Measurements from ENCODE around the gene PTPRO. TPM values are rescaled to one million over a fixed set of nuclear protein-coding genes. Genes with fewer than 3 reads are reported as not detected.

PTPRO gene
- polyA plus RNA-seq, 4 donors, result 0.78 to 6.7 (median 1.3) TPM

DNA sequence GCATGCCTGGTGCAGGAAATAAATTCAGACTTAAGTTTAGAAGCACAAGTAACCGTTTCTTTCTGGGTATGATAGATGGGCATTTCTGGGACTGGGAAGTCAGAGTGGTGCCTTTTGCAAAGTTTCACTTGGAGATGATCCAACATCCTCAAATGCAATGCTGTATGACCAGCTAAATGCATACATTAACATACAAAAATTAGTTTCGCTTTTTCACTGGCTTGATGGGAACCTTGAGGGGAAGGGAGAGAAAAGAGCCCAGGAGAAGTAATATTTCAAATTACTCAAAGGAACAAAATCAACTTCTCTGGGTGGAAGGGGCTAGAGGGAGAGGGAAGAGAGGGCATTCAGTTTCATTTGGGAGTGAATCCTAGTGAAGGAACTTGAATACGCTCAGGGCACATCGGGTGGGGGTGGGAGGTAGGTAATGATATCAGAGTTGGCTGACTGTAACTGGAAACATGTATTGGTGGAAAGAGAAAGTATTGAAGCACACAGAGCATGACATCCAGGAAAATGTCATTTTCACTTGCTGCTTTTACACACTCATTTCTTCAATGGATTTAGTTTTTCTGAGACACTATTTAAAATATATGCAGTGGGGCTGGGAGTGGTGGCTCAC lies 175.5 kb downstream of the PTPRO start:
- FAIRE-seq (no peak), DNase-seq (peak in 1 of 2 donors; percentile 18)
- Histone ChIP-seq H3K27ac (ENCODE audit: low read depth in 1 of 3, low read length in 2 of 3) (no peak overlapping the region), H3K4me1 (ENCODE audit: control insufficient read depth in 3 of 3, insufficient read depth in 2 of 3, low read depth in 1 of 3, low read length in 2 of 3) (no peaks in the 10 kb centered on the region), H3K27me3 (ENCODE audit: control insufficient read depth in 3 of 3, insufficient read depth in 3 of 3, low read length in 3 of 3) (no peaks in the 10 kb centered on the region), H3K36me3 (ENCODE audit: control insufficient read depth in 3 of 3, insufficient read depth in 2 of 3, low read depth in 1 of 3, low read length in 3 of 3) (no peaks in the 10 kb centered on the region), H3K4me3 (ENCODE audit: low read depth in 1 of 3, low read length in 3 of 3) (no peak overlapping the region), H3K9me3 (ENCODE audit: control insufficient read depth in 2 of 2, insufficient read depth in 1 of 2, low read depth in 1 of 2, low read length in 1 of 2) (no peaks in the 10 kb centered on the region)
- 23 to 55% (median 36%) methylated on average over 4 of the region's 4 CpGs for WGBS, 3 donors

DNA sequence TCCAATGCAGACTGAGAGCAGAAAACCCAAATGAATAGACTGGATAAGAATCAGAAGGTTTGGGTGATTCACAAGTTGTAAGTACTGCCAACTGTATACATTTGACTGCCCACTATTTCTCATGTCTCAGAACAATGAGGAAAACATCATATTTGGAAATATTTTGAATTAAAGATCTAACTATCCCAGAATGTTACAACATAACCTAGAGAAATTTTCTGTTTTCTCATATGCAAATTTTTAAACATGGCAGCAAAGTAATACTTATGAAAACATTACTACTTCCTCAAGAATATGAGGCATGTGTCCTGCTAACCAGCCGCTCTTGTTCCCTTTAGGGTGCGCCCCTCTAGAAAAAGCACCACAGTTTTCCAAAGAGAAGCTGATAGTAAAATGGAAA lies 179.9 kb downstream of the PTPRO start:
- no peak overlapping the region for H3K27ac ChIP-seq (ENCODE audit: low read depth in 1 of 3, low read length in 2 of 3)
- no peaks in the 10 kb centered on the region for H3K4me1 ChIP-seq (ENCODE audit: control insufficient read depth in 3 of 3, insufficient read depth in 2 of 3, low read depth in 1 of 3, low read length in 2 of 3)
- 43 to 50% (median 45%) methylated on average over 2 of the region's 2 CpGs for WGBS, 3 donors
- no peaks in the 10 kb centered on the region for H3K27me3 ChIP-seq (ENCODE audit: control insufficient read depth in 3 of 3, insufficient read depth in 3 of 3, low read length in 3 of 3)
- no peak for DNase-seq
- no peaks in the 10 kb centered on the region for H3K9me3 ChIP-seq (ENCODE audit: control insufficient read depth in 2 of 2, insufficient read depth in 1 of 2, low read depth in 1 of 2, low read length in 1 of 2)
- no peak overlapping the region for H3K4me3 ChIP-seq (ENCODE audit: low read depth in 1 of 3, low read length in 3 of 3)
- FAIRE-seq, result no peak
- H3K36me3 ChIP-seq (ENCODE audit: control insufficient read depth in 3 of 3, insufficient read depth in 2 of 3, low read depth in 1 of 3, low read length in 3 of 3), result no peaks in the 10 kb centered on the region

GRCh38 chr12:15505616-15506015 lies 183.3 kb downstream of the PTPRO start:
- Histone ChIP-seq H3K4me1 (ENCODE audit: control insufficient read depth in 3 of 3, insufficient read depth in 2 of 3, low read depth in 1 of 3, low read length in 2 of 3) (no peaks in the 10 kb centered on the region), H3K9me3 (ENCODE audit: control insufficient read depth in 2 of 2, insufficient read depth in 1 of 2, low read depth in 1 of 2, low read length in 1 of 2) (no peaks in the 10 kb centered on the region), H3K27me3 (ENCODE audit: control insufficient read depth in 3 of 3, insufficient read depth in 3 of 3, low read length in 3 of 3) (no peaks in the 10 kb centered on the region), H3K27ac (ENCODE audit: low read depth in 1 of 3, low read length in 2 of 3) (no peak overlapping the region), H3K36me3 (ENCODE audit: control insufficient read depth in 3 of 3, insufficient read depth in 2 of 3, low read depth in 1 of 3, low read length in 3 of 3) (no peaks in the 10 kb centered on the region), H3K4me3 (ENCODE audit: low read depth in 1 of 3, low read length in 3 of 3) (no peak overlapping the region)
- FAIRE-seq (no peak), DNase-seq (no peak)
- 79 to 87% (median 81%) methylated on average over 4 of the region's 4 CpGs for WGBS, 3 donors

DNA sequence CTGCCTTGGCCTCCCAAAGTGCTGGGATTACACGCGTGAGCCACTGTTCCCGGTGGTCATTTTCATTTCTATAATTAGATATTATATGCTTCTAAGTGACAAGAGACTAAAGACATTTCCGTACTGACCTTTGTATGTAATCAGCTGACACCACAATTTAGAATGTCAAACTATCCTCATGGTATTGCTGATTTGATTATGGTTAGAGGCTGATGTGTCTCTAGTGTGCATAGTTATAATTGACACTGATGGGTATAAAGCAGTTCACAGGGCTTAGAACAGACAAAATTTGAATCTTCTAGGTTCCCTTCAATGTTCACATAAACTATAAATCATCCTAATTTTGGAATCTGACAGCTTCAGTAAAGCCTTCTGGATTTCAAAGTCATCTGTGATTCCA lies 192.7 kb downstream of the PTPRO start:
- Histone ChIP-seq H3K27me3 (ENCODE audit: control insufficient read depth in 3 of 3, insufficient read depth in 3 of 3, low read length in 3 of 3) (no peaks in the 10 kb centered on the region), H3K27ac (ENCODE audit: low read depth in 1 of 3, low read length in 2 of 3) (no peak overlapping the region), H3K36me3 (ENCODE audit: control insufficient read depth in 3 of 3, insufficient read depth in 2 of 3, low read depth in 1 of 3, low read length in 3 of 3) (no peaks in the 10 kb centered on the region), H3K9me3 (ENCODE audit: control insufficient read depth in 2 of 2, insufficient read depth in 1 of 2, low read depth in 1 of 2, low read length in 1 of 2) (no peaks in the 10 kb centered on the region), H3K4me1 (ENCODE audit: control insufficient read depth in 3 of 3, insufficient read depth in 2 of 3, low read depth in 1 of 3, low read length in 2 of 3) (no peaks in the 10 kb centered on the region), H3K4me3 (ENCODE audit: low read depth in 1 of 3, low read length in 3 of 3) (no peak overlapping the region)
- FAIRE-seq, result no peak
- DNase-seq, result no peak
- 44 to 66% (median 54%) methylated on average over 4 of the region's 4 CpGs for WGBS, 3 donors

DNA sequence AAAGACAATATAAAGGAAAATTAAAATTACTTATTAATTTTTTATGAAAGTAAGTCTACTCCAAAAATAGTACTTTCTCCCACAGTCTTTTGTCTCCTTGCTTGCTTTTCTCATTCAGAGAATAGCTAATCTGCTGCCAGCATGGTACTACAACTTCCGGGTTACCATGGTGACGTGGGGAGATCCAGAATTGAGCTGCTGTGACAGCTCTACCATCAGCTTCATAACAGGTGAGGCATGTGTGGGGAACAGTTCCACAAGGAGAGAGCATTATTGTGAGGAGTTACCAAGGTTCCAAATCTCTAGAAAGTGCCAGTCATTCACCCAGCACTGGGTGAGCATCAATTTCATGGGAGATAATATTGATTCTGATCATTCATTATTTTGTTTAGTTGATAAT lies 197.8 kb downstream of the PTPRO start:
- no peaks in the 10 kb centered on the region for H3K27me3 ChIP-seq (ENCODE audit: control insufficient read depth in 3 of 3, insufficient read depth in 3 of 3, low read length in 3 of 3)
- H3K9me3 ChIP-seq (ENCODE audit: control insufficient read depth in 2 of 2, insufficient read depth in 1 of 2, low read depth in 1 of 2, low read length in 1 of 2), result no peaks in the 10 kb centered on the region
- H3K4me3 ChIP-seq (ENCODE audit: low read depth in 1 of 3, low read length in 3 of 3), result no peak overlapping the region
- no peaks in the 10 kb centered on the region for H3K4me1 ChIP-seq (ENCODE audit: control insufficient read depth in 3 of 3, insufficient read depth in 2 of 3, low read depth in 1 of 3, low read length in 2 of 3)
- no peak for DNase-seq
- no peaks in the 10 kb centered on the region for H3K36me3 ChIP-seq (ENCODE audit: control insufficient read depth in 3 of 3, insufficient read depth in 2 of 3, low read depth in 1 of 3, low read length in 3 of 3)
- FAIRE-seq, result no peak
- WGBS, 3 donors, result 80 to 95% (median 81%) methylated on average over 2 of the region's 2 CpGs
- no peak overlapping the region for H3K27ac ChIP-seq (ENCODE audit: low read depth in 1 of 3, low read length in 2 of 3)

- H3K27me3 ChIP-seq (ENCODE audit: control insufficient read depth in 3 of 3, insufficient read depth in 3 of 3, low read length in 3 of 3), result no peaks in the 10 kb centered on the region
- H3K27ac ChIP-seq (ENCODE audit: low read depth in 1 of 3, low read length in 2 of 3), result no peak overlapping the region
- H3K9me3 ChIP-seq (ENCODE audit: control insufficient read depth in 2 of 2, insufficient read depth in 1 of 2, low read depth in 1 of 2, low read length in 1 of 2), result no peaks in the 10 kb centered on the region
- 42 to 78% (median 58%) methylated on average over 6 of the region's 6 CpGs for WGBS, 3 donors
- FAIRE-seq (no peak), DNase-seq (no peak)
- no peaks in the 10 kb centered on the region for H3K36me3 ChIP-seq (ENCODE audit: control insufficient read depth in 3 of 3, insufficient read depth in 2 of 3, low read depth in 1 of 3, low read length in 3 of 3)
- no peaks in the 10 kb centered on the region for H3K4me1 ChIP-seq (ENCODE audit: control insufficient read depth in 3 of 3, insufficient read depth in 2 of 3, low read depth in 1 of 3, low read length in 2 of 3)
- no peak overlapping the region for H3K4me3 ChIP-seq (ENCODE audit: low read depth in 1 of 3, low read length in 3 of 3)
These were observed 198.5 kb downstream of the PTPRO start for GRCh38 chr12:15520844-15521243.

GRCh38 chr12:15522574-15523187 lies 200.4 kb downstream of the PTPRO start:
- no peaks in the 10 kb centered on the region for H3K36me3 ChIP-seq (ENCODE audit: control insufficient read depth in 3 of 3, insufficient read depth in 2 of 3, low read depth in 1 of 3, low read length in 3 of 3)
- WGBS, 3 donors, result 27 to 43% (median 33%) methylated on average over 3 of the region's 3 CpGs
- H3K4me1 ChIP-seq (ENCODE audit: control insufficient read depth in 3 of 3, insufficient read depth in 2 of 3, low read depth in 1 of 3, low read length in 2 of 3), result no peaks in the 10 kb centered on the region
- DNase-seq, result peak; percentile 28 to 58
- peaks cover 0 to 3% (median 0%) of the 10 kb centered on the region in 3 donors for H3K27me3 ChIP-seq (ENCODE audit: control insufficient read depth in 3 of 3, insufficient read depth in 3 of 3, low read length in 3 of 3)
- FAIRE-seq, result peak; percentile 15
- no peak overlapping the region for H3K27ac ChIP-seq (ENCODE audit: low read depth in 1 of 3, low read length in 2 of 3)
- no peak overlapping the region for H3K4me3 ChIP-seq (ENCODE audit: low read depth in 1 of 3, low read length in 3 of 3)
- H3K9me3 ChIP-seq (ENCODE audit: control insufficient read depth in 2 of 2, insufficient read depth in 1 of 2, low read depth in 1 of 2, low read length in 1 of 2), result peaks cover 1 to 3% of the 10 kb centered on the region in 2 donors

DNA sequence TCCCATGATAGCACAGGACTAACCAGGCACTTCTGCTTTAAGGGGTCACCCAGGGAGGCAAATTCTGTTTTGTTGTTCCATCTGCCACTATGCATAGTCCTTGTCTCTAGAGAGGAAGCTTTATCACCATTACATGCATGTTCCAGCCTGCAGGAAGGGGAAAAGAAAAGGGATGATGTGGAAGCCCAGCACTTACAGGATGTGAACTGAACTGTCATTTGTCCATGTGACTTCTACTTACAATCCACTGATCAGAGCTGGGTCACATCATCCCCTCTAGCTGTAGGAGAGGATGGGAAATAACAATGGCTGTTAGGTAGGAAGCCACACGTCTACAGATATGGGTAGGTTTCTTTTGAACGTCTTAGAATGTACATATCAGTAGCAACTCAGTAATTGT lies 203.1 kb downstream of the PTPRO start:
- Histone ChIP-seq H3K9me3 (ENCODE audit: control insufficient read depth in 2 of 2, insufficient read depth in 1 of 2, low read depth in 1 of 2, low read length in 1 of 2) (peaks cover 1 to 3% of the 10 kb centered on the region in 2 donors), H3K4me1 (ENCODE audit: control insufficient read depth in 3 of 3, insufficient read depth in 2 of 3, low read depth in 1 of 3, low read length in 2 of 3) (no peaks in the 10 kb centered on the region), H3K27ac (ENCODE audit: low read depth in 1 of 3, low read length in 2 of 3) (no peak overlapping the region), H3K27me3 (ENCODE audit: control insufficient read depth in 3 of 3, insufficient read depth in 3 of 3, low read length in 3 of 3) (peaks cover 0 to 3% (median 0%) of the 10 kb centered on the region in 3 donors), H3K36me3 (ENCODE audit: control insufficient read depth in 3 of 3, insufficient read depth in 2 of 3, low read depth in 1 of 3, low read length in 3 of 3) (no peaks in the 10 kb centered on the region), H3K4me3 (ENCODE audit: low read depth in 1 of 3, low read length in 3 of 3) (no peak overlapping the region)
- no peak for FAIRE-seq
- WGBS, 3 donors, result 77 to 92% (median 83%) methylated on average over 2 of the region's 2 CpGs
- DNase-seq, result no peak

DNA sequence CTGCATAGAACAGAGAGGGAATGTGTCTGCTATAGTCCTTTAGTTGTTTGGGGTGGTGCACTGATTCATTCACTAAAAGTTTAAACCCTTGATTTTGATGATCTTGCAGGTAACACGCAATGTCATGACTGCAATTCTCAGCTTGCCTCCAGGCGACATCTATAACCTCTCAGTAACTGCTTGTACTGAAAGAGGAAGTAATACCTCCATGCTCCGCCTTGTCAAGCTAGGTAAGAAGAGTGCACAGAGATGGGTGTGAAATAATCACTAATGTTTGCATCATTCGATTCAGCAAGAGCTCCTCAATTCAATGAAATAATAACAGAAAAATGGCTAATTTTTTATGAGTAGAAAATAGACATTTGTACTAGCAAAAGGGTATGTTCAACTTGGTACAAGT lies 203.7 kb downstream of the PTPRO start:
- no peaks in the 10 kb centered on the region for H3K36me3 ChIP-seq (ENCODE audit: control insufficient read depth in 3 of 3, insufficient read depth in 2 of 3, low read depth in 1 of 3, low read length in 3 of 3)
- H3K4me3 ChIP-seq (ENCODE audit: low read depth in 1 of 3, low read length in 3 of 3), result no peak overlapping the region
- FAIRE-seq (no peak), DNase-seq (no peak)
- no peaks in the 10 kb centered on the region for H3K4me1 ChIP-seq (ENCODE audit: control insufficient read depth in 3 of 3, insufficient read depth in 2 of 3, low read depth in 1 of 3, low read length in 2 of 3)
- H3K9me3 ChIP-seq (ENCODE audit: control insufficient read depth in 2 of 2, insufficient read depth in 1 of 2, low read depth in 1 of 2, low read length in 1 of 2), result peaks cover 1 to 3% of the 10 kb centered on the region in 2 donors
- H3K27me3 ChIP-seq (ENCODE audit: control insufficient read depth in 3 of 3, insufficient read depth in 3 of 3, low read length in 3 of 3), result peaks cover 0 to 3% (median 0%) of the 10 kb centered on the region in 3 donors
- no peak overlapping the region for H3K27ac ChIP-seq (ENCODE audit: low read depth in 1 of 3, low read length in 2 of 3)
- 73 to 86% (median 77%) methylated on average over 4 of the region's 4 CpGs for WGBS, 3 donors
